ENCODE measurements around the gene C20orf204. TPM values are rescaled to one million over a fixed set of nuclear protein-coding genes. Genes with fewer than 3 reads are reported as not detected.
A peak's percentile ranks its signal among the peaks of the same experiment; 100 is the strongest.

The C20orf204 gene
- total RNA-seq, 4 donors from 2014 or later: 0.37 to 6.5 (median 0.68) TPM

DNA sequence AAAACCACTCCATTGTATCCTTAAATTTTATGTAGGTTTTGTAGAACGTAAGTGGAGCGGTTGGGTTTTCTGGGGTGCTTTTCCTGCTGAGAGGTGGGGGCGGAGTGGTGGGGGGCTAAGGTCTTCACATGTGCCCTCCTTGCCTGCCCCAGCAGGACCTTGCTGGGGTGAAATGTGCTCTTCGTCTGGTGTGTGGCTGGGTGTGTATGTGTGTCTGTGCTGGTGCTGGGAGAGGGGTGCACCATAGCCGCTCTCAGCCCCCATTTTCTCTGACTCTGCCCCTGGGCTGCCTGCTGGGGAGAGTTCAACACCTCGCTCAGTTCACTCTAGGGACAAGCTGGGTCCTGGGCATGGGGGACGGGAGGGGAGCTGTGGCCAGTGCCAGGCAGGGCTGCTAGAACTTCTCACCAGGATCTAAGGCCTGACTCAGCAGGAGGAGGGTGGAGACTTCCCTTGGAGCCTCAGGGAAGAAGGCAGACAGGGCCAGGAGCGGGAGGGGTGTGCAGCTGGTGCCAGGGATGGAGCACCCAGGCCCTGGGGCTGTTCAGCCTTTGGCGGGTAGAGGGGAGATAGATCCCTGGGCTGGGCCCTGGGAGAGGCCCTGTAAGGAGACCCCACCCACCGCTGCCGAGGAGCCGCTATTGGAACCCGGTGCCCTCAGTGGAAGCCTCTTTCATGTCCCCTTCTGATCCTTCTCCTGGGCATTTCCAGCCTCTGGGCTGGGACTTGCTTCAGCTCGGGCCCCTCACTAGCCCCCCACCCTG lies 8.7 kb downstream of the C20orf204 start:
- ATAC-seq (ENCODE audit: low FRiP score): peak; percentile 20

DNA sequence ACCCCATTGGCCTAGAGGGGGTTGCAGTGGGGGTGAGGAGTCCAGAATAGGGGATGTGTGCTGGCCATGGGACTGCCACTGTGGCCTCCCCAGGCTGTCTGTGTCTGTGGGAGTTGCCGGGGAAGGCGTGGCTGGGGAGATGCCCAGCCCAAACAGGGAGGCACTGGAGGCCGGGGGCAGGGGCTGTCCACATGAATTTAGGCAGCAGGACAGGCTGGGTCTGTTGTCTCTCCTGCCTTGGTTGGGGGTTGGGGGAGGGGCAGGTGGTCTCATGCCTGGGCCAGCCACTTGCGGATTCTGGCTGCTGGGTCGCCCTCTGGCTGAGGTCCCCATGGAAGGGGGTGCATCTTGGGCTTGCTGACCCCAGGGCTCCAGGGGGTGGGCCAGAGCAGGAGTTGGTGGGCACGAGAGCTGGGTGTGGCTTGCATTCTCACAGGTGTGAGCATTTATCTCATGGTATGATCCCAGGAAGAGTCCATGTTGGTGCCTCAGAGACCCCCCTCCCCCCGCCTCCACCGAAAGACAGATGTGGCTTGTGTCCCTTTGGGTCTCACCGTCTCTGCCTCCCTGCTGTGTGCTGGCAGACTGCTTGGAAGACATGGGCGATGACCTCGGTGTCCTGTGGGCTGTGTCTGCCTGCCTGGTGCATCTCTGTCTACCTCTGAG lies 9.5 kb downstream of the C20orf204 start:
- DNase-seq (ENCODE audit: low spot score) (no peak), ATAC-seq (ENCODE audit: low FRiP score) (no peak)
- TF ChIP-seq, protein P1, sequence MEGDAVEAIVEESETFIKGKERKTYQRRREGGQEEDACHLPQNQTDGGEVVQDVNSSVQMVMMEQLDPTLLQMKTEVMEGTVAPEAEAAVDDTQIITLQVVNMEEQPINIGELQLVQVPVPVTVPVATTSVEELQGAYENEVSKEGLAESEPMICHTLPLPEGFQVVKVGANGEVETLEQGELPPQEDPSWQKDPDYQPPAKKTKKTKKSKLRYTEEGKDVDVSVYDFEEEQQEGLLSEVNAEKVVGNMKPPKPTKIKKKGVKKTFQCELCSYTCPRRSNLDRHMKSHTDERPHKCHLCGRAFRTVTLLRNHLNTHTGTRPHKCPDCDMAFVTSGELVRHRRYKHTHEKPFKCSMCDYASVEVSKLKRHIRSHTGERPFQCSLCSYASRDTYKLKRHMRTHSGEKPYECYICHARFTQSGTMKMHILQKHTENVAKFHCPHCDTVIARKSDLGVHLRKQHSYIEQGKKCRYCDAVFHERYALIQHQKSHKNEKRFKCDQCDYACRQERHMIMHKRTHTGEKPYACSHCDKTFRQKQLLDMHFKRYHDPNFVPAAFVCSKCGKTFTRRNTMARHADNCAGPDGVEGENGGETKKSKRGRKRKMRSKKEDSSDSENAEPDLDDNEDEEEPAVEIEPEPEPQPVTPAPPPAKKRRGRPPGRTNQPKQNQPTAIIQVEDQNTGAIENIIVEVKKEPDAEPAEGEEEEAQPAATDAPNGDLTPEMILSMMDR (IDR thresholded peaks at IDR 0.05): no peak

More for the DNA sequence above, 8.7 kb downstream of the C20orf204 start:
- no peak for DNase-seq (ENCODE audit: low spot score)
- TF ChIP-seq, protein P1 (IDR thresholded peaks at IDR 0.05): no peak

DNA sequence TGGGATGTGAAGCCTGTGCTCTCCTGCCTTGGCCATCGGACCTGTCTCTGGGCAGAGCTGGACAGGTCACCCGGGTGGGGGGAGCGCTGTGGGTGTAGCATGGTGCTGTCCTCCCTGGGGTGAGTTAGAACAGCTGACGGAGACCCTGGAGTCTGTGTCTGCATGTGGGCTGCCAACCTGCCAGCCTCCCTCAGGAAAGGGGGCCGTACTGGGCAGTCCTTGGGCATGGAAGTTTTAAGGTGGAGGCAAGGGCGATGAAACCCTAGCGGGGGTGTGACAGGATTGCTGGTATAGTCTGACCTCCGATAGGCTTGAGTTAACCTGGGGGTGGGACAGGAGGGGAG lies 11.0 kb downstream of the C20orf204 start:
- DNase-seq (ENCODE audit: low spot score): no peak
- no peak for ATAC-seq (ENCODE audit: low FRiP score)
- TF ChIP-seq, protein P1 (IDR thresholded peaks at IDR 0.05): no peak

DNA sequence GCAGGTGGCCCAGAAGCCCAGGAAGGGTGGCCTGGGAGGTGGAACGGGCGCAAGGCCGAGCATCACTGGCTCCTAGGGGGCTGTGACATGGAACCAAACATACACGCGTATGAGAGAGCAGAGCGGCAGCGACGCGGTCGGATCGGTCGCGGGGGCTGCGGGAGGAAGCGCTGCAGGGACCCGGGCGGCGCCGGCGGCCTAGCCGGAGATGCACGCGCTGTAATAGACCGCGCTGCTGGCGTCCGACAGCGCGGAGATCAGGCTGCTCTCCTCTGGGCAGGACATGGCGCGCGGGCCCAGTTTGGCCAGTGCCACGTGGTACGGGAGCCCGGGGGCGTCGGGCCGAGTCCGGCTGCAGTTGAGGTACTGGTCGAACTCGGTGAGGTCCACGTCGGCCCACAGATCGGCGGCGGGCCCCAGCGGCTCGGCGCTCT lies 12.0 kb downstream of the C20orf204 start:
- ATAC-seq (ENCODE audit: low FRiP score) (no peak), DNase-seq (ENCODE audit: low spot score) (no peak)
- TF ChIP-seq, protein P1 (IDR thresholded peaks at IDR 0.05): no peak

DNA sequence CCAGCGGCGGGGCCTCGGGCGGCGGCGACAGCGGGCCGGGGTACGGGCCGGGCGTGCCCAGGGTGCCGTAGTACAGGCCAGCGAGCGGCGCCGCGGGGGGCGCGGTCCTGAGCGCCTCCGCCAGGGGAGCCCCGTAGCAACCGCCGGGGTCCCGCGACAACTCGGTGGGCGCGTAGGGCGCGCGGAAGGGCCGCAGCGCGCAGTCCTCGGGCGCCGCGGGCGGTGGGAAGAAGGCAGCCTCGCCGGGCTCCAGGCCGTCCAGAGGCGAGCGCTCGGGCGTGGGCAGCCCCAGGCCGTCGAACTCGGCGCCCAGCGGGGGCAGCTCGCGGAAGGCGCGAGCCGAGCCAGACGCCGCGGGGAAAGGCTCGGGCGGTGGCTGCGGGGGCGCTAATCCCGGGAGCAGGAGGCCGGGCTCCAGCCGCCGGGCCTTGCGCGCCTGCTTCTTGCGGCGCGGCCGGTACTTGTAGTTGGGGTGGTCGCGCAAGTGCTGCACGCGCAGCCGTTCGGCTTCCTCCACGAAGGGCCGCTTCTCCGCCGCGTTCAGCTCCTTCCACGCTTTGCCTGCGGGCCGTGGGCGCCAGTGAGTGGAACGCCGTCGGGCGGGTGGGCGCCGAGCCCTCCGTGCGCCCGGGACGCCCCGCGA lies 12.5 kb downstream of the C20orf204 start:
- no peak for ATAC-seq (ENCODE audit: low FRiP score)
- TF ChIP-seq, protein P1 (IDR thresholded peaks at IDR 0.05): no peak
- no peak for DNase-seq (ENCODE audit: low spot score)

DNA sequence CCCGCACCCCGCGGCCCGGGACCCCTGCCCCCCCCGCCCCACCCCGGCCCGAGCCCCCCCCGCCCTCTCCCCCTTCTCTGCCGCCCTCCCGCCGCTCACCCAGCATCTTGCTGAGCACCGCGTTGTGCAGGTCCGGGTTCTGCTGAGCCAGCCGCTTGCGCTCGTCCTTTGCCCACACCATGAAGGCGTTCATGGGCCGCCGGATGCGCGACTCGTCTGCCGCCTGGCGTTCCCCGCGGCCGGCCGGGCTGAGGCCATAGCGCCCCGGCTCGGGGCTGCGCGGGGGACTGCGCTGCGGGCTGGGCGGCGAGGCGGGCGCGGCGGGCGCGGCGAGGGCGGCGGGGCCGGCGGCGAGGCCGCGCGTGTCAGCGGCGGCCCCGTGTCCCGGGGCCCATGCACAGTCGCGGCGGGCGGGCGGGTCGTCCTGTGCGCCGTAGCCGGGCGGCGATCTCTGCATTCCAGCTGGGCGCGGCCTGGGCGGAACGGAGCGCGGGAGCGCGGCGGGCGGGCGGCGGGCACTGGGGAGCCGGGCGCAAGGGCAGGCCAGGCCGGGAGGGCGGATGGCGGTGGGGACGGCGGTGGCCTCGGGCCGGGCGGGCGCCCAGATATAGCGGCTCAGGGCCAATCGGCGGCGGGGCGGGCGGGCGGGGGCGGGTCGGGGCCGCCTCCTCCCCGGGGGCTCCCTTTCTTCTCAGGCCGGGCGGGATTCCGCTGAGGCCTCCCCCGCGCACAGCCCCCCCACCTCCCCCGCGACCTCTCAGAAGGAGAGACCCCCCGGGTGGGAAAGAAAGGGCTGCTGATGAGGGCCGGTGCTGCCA lies 13.3 kb downstream of the C20orf204 start, which contains the start of gene SOX18:
Gene SOX18, minus strand, starts transcription at position 580 of the 818 bp plus-strand sequence. Its CDS starts 123 bp downstream, at position 457.
- DNase-seq (ENCODE audit: low spot score) (no peak), ATAC-seq (ENCODE audit: low FRiP score) (no peak)
- TF ChIP-seq, protein P1 (IDR thresholded peaks at IDR 0.05): no peak
